GM18870 (cell line): ENCODE data around the gene DDIT3.
"Not testable (repeated sequence)": the region's sequence is repeated elsewhere in the genome, so short reads cannot be mapped to it uniquely, and the experiment has no call there.

Source experiments
- ATAC-seq: cut with Tn5 transposase; IDR thresholded peaks from one replicate; pipeline ENCODE4 v1.9.1; 2021; ENCODE audit warnings: moderate library complexity; ENCODE audit not compliant: unreplicated experiment

The DDIT3 gene

DNA sequence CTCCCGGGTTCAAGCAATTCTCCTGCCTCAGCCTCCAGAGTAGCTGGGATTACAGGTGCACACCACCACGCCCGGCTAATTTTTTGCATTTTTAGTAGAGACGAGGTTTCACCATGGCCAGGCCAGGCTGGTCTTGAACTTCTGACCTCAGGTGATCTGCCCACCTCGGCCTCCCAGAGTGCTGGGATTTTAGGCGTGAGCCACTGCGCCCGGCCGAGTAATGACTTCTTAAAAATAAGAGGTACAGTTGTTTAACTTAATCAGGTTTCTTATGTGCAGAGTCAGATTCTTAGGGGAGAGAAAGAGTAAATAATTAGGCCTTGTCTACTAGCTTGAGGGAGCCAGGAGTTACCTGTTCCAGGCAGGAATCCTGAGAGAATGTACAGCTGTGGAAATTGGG is 6.1 kb downstream of the DDIT3 start:
- not testable (repeated sequence) for ATAC-seq

DNA sequence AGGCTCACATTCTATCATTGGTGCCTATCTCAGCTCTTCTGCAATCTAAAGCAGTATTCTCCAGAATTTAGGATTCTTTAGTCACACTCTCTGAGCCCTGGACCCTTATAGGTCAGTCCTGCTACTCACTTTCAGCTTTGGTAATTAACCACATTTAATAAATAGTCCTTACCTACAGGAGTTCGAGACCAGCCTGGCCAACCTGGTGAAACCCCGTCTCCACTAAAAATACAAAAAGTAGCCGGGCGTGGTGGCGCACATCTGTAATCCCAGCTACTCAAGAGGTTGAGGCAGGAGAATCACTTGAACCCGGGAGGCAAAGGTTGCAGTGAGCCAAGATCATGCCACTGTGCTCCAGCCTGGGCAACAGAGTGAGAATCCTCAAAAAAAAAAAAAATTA is 6.6 kb downstream of the DDIT3 start:
- ATAC-seq = not testable (repeated sequence)

DNA sequence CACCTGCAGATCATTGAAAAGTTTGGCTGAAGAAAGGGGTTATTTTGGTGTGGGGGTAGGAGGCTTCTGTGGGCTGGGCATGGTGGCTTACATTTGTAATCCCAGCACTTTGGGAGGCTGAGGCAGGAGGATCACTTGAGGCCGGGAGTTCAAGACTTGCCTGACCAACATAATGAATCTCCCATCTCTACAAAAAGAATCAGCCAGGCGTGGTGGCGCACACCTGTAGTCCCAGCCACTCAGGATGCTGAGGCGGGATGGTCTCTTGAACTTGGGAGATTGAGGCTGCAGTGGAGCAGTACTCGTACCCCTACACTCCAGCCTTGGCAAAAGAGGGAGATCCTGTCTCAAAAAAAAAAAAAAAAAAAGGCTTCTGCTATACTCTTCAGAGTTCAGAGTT is 7.0 kb downstream of the DDIT3 start:
- no peak for ATAC-seq

DNA sequence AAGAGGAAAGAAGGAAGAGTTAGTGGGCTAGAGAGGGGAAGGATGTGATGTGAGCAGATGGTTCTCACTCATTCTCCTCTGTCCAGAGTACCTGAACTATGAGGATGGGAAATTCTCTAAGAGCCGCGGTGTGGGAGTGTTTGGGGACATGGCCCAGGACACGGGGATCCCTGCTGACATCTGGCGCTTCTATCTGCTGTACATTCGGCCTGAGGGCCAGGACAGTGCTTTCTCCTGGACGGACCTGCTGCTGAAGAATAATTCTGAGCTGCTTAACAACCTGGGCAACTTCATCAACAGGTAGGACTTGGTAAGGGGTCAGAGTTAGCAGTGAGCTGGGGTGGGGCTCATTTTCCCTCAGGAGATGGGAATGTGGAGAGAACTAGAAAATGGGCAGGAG is 7.6 kb downstream of the DDIT3 start:
- ATAC-seq = no peak

DNA sequence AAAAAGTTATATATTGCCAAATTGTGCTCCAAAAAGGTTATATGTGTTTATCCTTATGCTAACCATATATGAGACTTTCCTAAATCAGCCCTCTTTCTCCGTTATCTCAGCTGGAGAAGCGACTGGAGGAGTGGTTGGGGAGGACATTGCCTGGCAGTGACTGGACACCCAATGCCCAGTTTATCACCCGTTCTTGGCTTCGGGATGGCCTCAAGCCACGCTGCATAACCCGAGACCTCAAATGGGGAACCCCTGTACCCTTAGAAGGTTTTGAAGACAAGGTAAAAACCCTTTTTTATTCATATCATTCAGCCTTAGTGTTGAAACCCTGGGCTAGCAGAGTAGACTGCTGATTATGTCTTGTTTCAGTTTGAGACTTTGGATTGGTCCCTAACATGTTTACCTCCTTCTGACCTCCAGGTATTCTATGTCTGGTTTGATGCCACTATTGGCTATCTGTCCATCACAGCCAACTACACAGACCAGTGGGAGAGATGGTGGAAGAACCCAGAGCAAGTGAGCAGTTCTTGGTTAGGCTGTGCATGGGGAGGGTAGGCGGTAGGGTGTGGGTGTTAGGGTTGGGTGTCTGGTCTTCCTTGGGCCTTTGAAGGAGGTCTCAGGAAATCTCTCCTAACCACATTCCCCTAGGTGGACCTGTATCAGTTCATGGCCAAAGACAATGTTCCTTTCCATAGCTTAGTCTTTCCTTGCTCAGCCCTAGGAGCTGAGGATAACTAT is 8.6 kb downstream of the DDIT3 start:
- no peak for ATAC-seq

GRCh38 chr12:57511161-57511560 is 9.2 kb downstream of the DDIT3 start:
- no peak for ATAC-seq

GRCh38 chr12:57507796-57508195 is 12.5 kb downstream of the DDIT3 start:
- ATAC-seq = not testable (repeated sequence)

- not testable (repeated sequence) for ATAC-seq
These were observed 13.8 kb downstream of the DDIT3 start for GRCh38 chr12:57506541-57506940.

GRCh38 chr12:57502311-57502969 is 17.9 kb downstream of the DDIT3 start:
- ATAC-seq = not testable (repeated sequence)

- ATAC-seq = no peak
These were observed 20.1 kb downstream of the DDIT3 start for GRCh38 chr12:57500213-57500612.

DNA sequence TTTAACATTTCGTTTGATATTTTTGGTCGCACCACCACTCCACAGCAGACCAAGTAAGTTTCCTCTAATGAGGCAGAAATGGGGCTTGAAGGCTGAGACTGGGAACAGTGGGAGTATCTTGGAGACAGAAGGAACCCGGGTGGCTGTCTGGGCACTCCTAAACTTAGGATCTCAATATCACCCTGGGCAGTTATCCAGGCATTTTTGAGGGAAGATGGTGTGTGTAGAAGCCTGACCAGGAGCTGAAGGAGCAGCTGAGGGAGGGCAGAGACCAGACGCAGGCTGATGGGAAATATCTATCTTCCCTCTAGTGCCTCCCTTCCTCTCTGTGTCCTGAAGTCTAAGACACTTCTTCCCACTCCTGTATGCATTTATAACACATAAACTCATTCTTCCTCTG is 21.7 kb downstream of the DDIT3 start:
- no peak for ATAC-seq

GRCh38 chr12:57498132-57498502 is 22.2 kb downstream of the DDIT3 start:
- no peak for ATAC-seq

DNA sequence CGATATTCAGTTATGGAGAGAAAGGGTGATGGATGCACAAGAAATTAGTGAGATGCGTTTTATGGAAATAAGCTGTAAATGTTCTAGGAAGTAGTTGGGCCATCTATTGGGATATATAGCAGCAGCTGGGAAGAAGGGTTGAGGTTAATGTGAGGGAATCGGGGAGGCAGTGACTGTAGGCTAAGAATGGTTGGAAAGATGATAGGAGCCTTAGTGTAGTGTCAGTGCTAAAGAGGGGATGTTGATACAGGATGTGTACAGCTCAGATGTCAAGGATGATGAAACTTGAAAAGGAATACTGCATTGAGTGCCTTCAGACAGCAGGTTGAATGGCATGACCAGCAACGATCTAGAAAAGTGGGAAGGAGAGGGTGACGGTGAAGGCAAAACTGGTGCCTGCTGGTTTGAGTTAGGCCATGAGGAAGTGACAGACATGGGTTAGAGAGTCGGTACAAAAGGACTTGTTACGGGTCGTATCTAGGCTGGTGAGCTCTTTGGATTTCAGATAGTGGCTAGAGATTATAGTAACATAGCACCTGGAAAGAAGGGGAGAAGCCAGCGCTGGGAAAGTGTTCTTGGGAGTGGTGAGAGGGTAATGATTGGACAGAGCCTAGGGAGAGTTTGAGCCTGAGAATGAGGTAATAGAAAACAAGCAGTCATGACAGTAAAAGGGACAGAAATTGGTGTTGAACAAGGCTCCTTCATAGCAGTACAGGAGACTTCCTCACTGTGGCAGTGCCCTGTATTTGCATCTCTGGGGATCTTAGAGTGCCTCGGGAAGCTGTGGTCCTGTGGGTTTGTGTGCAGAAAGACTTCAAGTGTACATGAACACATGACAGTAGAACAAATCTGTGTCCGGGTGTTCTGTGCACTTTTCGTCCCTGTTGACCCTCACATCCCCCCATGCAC is 22.8 kb downstream of the DDIT3 start:
- ATAC-seq = no peak

DNA sequence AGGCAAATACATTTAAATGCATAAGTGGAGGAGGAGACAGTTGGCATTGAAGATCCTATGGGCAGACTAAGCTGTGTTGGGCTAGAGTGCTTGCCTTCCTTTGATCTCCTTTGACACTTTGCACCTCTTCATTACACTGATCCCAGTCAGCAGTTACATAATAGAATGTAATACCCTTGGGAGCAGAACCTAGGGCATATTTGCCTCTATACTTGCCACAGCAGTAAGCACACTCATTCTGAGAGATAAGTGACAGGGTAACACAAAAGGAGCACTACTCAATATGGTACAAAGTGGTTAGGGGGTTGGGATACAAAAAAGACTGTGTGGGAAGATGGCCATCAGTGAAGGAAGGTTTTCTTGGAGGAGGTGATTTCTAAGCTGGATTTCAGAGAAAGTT is 23.5 kb downstream of the DDIT3 start:
- no peak for ATAC-seq

- ATAC-seq = not testable (repeated sequence)
These were observed 25.1 kb downstream of the DDIT3 start for GRCh38 chr12:57495051-57495701.

DNA sequence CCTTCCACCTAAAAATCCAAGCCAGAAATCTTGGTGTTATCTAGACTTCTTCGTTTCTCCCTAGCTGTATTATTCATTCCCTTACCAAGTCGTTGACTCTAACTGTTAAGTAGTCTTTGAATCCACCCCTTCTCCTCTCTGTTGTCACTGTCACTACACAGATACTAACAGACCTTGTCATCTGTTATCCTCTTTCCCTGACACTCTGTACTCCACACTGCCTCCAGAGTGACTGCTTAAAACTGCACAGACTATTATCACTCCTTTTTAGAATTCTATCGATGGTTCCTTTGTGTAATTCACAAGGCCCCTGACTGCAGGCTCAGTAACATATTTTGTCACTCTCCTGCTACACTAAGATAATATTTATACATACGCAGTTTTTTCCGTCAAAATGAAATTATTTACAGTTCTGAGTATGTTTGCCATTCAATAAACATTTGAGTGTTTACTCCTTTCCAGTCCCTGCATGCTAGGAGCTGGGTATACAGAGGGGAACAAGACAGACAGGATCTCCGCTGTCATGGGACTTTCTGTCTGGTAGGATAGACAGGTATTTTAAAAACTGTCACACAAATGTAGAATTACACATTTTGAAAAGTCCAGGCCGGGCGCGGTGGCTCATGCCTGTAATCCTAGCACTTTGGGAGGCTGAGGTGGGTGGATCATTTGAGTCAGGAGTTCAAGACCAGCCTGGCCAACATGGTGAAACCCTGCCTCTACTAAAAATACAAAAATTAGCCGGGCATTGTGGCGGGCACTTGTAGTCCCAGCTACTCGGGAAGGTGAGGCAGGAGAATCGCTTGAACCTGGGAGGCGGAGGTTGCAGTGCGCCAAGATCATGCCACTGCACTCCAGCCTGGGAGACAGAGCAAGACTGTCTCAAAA is 28.7 kb downstream of the DDIT3 start:
- ATAC-seq = no peak

- ATAC-seq = no peak
These were observed 30.2 kb downstream of the DDIT3 start for GRCh38 chr12:57490126-57490525.

- ATAC-seq = no peak
These were observed 31.1 kb downstream of the DDIT3 start for GRCh38 chr12:57489157-57489641.

DNA sequence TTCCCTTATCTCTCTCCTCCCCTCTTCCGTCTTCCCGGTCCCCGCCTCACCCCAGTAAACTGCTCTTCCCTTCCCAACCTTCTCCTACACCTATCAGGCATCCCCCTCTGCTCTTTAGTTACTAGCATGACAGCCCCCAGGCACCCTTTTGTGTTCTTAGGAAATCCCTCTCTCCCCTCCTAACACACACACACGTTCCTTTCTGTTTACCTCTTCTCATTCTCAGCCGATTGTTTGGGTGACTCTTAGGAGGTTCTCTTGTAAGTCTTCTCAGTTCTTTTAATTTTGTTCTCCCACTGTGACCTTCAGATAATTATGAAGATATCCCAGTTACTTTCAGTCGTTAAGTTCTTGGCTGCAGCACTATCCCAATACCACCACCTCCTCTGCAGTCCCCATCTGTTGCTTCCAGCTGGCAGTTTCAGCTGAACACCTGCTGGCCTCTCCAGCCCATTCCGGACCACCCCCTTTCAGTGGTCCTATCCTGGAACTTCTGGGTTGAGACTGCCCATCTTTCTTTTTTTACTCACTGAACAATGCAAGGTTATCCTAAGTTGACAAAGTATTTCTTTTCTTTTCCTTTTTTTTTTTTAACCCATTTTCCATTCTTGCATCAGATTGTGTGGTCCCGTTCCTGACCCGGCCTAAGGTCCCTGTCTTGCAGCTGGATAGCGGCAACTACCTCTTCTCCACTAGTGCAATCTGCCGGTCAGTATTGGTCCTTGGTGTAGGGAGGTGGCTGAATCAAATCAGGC is 31.7 kb downstream of the DDIT3 start:
- no peak for ATAC-seq
